NCI-H187 (cell line): ENCODE data around the gene ZNF423.

Experiments used
- DNase-seq, 2 experiments: peaks; one replicate each; lab custom pipeline; 2025; lab: John Stamatoyannopoulos, UW

Gene ZNF423

GRCh38 chr16:49639739-49640431, 216.0 kb downstream of the ZNF423 start:
- no peak for DNase-seq

GRCh38 chr16:49638673-49639610, 217.0 kb downstream of the ZNF423 start:
- no peak for DNase-seq

- DNase-seq: no peak
Measured at GRCh38 chr16:49637933-49638672, 217.8 kb downstream of the ZNF423 start.

- no peak for DNase-seq
Measured at GRCh38 chr16:49637511-49637910, 218.4 kb downstream of the ZNF423 start.

- no peak for DNase-seq
Measured at GRCh38 chr16:49636608-49637007, 219.3 kb downstream of the ZNF423 start.

GRCh38 chr16:49635591-49636581, 220.0 kb downstream of the ZNF423 start:
- no peak for DNase-seq

GRCh38 chr16:49635009-49635350, 220.9 kb downstream of the ZNF423 start:
- DNase-seq: no peak

GRCh38 chr16:49634235-49635008, 221.5 kb downstream of the ZNF423 start:
- no peak for DNase-seq

GRCh38 chr16:49632795-49633184, 223.1 kb downstream of the ZNF423 start:
- no peak for DNase-seq

GRCh38 chr16:49632086-49632794, 223.7 kb downstream of the ZNF423 start:
- DNase-seq: no peak

- DNase-seq: no peak
Measured at GRCh38 chr16:49631187-49632041, 224.5 kb downstream of the ZNF423 start.

- DNase-seq: no peak
Measured at GRCh38 chr16:49630783-49631182, 225.1 kb downstream of the ZNF423 start.

GRCh38 chr16:49629851-49630250, 226.1 kb downstream of the ZNF423 start:
- no peak for DNase-seq

- no peak for DNase-seq
Measured at GRCh38 chr16:49628148-49628547, 227.8 kb downstream of the ZNF423 start.

- no peak for DNase-seq
Measured at GRCh38 chr16:49625311-49626065, 230.4 kb downstream of the ZNF423 start.

- DNase-seq: no peak
Measured at GRCh38 chr16:49623501-49624266, 232.2 kb downstream of the ZNF423 start.
